ENCODE data around the gene NDFIP2.
A peak's percentile ranks its signal among the peaks of the same experiment; 100 is the strongest.

The NDFIP2 gene

GRCh38 chr13:79462895-79463294 lies 18.1 kb upstream of the NDFIP2 start:
- no peak for DNase-seq

GRCh38 chr13:79463604-79464003 lies 17.4 kb upstream of the NDFIP2 start:
- DNase-seq, result no peak

- DNase-seq, result no peak
These were observed 14.1 kb upstream of the NDFIP2 start for GRCh38 chr13:79466872-79467271.

- DNase-seq, result no peak
These were observed 12.6 kb upstream of the NDFIP2 start for GRCh38 chr13:79468402-79468801.

GRCh38 chr13:79468819-79469218 lies 12.1 kb upstream of the NDFIP2 start:
- no peak for DNase-seq

- no peak for DNase-seq
These were observed 11.3 kb upstream of the NDFIP2 start for GRCh38 chr13:79469608-79470007.

GRCh38 chr13:79470666-79471065 lies 10.3 kb upstream of the NDFIP2 start:
- DNase-seq, result no peak

- DNase-seq, result no peak
These were observed 5.4 kb upstream of the NDFIP2 start for GRCh38 chr13:79475569-79475968.

GRCh38 chr13:79477968-79478367 lies 3.0 kb upstream of the NDFIP2 start:
- DNase-seq, result no peak

- DNase-seq, result no peak
These were observed 1.1 kb upstream of the NDFIP2 start for GRCh38 chr13:79479882-79480281.

GRCh38 chr13:79481685-79482052 lies 714 bp downstream of the NDFIP2 start:
- DNase-seq, result peak; percentile 51 to 64

GRCh38 chr13:79482281-79482970 lies 1.5 kb downstream of the NDFIP2 start:
- DNase-seq, result no peak

GRCh38 chr13:79483086-79483706 lies 2.2 kb downstream of the NDFIP2 start:
- DNase-seq, result no peak

GRCh38 chr13:79485014-79485811 lies 4.3 kb downstream of the NDFIP2 start:
- no peak for DNase-seq

GRCh38 chr13:79486433-79487188 lies 5.7 kb downstream of the NDFIP2 start:
- DNase-seq, result no peak

- DNase-seq, result no peak
These were observed 9.4 kb downstream of the NDFIP2 start for GRCh38 chr13:79490326-79490725.

GRCh38 chr13:79490824-79491223 lies 9.9 kb downstream of the NDFIP2 start:
- no peak for DNase-seq

- peak in 1 of 2 donors; percentile 17 for DNase-seq
These were observed 10.8 kb downstream of the NDFIP2 start for GRCh38 chr13:79491715-79492114.

GRCh38 chr13:79492313-79492798 lies 11.4 kb downstream of the NDFIP2 start:
- no peak for DNase-seq

- DNase-seq, result no peak
These were observed 12.1 kb downstream of the NDFIP2 start for GRCh38 chr13:79492918-79493594.

GRCh38 chr13:79496188-79496587 lies 15.2 kb downstream of the NDFIP2 start:
- no peak for DNase-seq

GRCh38 chr13:79497064-79497463 lies 16.1 kb downstream of the NDFIP2 start:
- no peak for DNase-seq

All from CD4-positive, alpha-beta T cell treated with Interferon alpha-2 for 1 hour (primary cell).